Ovary (tissue), 9 donors: ENCODE results near the gene PLEKHA6. TPM values are rescaled to one million over a fixed set of nuclear protein-coding genes. Genes with fewer than 3 reads are reported as not detected.

Experiments used
- DNase-seq, 5 donors: peaks; one replicate each; pipeline ENCODE4 v3.0.0-alpha.2; 2019 to 2020
- H3K27ac ChIP-seq, 2 donors: fragments of 200-600 bp; one replicate each; pipeline versions ENCODE4 v1.5.1 to v1.8.0; 2019 to 2022
- H3K27me3 ChIP-seq: fragments of 200-600 bp; one replicate; pipeline ENCODE4 v1.8.0; 2022
- H3K36me3 ChIP-seq: fragments of 200-600 bp; sonication (generic); one replicate; pipeline ENCODE4 v1.5.1; 2019
- H3K4me1 ChIP-seq: one replicate; pipeline ENCODE4 v1.8.1; 2013; ENCODE audit warnings: mild to moderate bottlenecking, moderate library complexity; ENCODE audit not compliant: insufficient read depth
- H3K4me3 ChIP-seq: fragments of 200-600 bp; sonication (generic); one replicate; pipeline ENCODE4 v1.5.1; 2017
- H3K9me3 ChIP-seq, 2 donors: fragments of 200-600 bp in 1 of 2; sonication (generic) in 1 of 2; one replicate each; pipeline versions ENCODE4 v1.5.1 to v1.8.1; 2013 to 2019; ENCODE audit warnings: mild to moderate bottlenecking in 1 of 2, moderate library complexity in 1 of 2
- CTCF ChIP-seq, 3 donors: fragments of 450-650 bp in 2 of 3; fragments of 200-600 bp in 1 of 3; IDR thresholded peaks; one replicate each; pipeline versions ENCODE4 v1.5.1 to v1.8.0; 2016 to 2022; ENCODE audit warnings: antibody characterized with exemption in 3 of 3, mild to moderate bottlenecking in 1 of 3
- EP300 ChIP-seq: sonication (generic); formaldehyde crosslinking; IDR thresholded peaks from one replicate; pipeline ENCODE4 v1.6.1; 2017; ENCODE audit warnings: antibody characterized with exemption
- POLR2A ChIP-seq: fragments of 450-650 bp; IDR thresholded peaks from one replicate; pipeline ENCODE4 v1.6.1; 2017; ENCODE audit warnings: antibody characterized with exemption, mild to moderate bottlenecking, moderate library complexity
- WGBS, 3 donors: extraction: QIAGEN DNeasy Blood & Tissue Kit in 1 of 3; methylation state at CpG; one replicate each; pipeline versions ENCODE4 v1.1.5 to v1.1.7; 2013 to 2017; 5-methylcytosine and 5-hydroxymethylcytosine counted together
- intact Hi-C, 4 donors: fragments of 100-400 bp; cut with DNase I; formaldehyde crosslinking; loops; one replicate each; pipeline versions ENCODE4 v1.11.0 to v1.15.1; 2022 to 2023
- polyA plus RNA-seq, 2 donors: library from polyadenylated mRNA; stranded (reverse); fragments of 200-250 nt in 1 of 2; fragments of 350-450 nt in 1 of 2; fragmentation: Illumina TruSeq in 1 of 2; extraction: RNeasy Lipid Tissue Mini Kit (QIAGEN cat#74804) in 1 of 2; gene quantifications; one replicate each; pipeline ENCODE4 v1.2.3, GENCODE V29; 2013 to 2014
- total RNA-seq, 7 donors: library from RNA; depleted of rRNA in 2 of 7; stranded (reverse); fragments of >200 nt in 2 of 7; fragmentation: NEBNext Ultra II Directional in 3 of 7; extraction: Animal tissue kit (Norgen Biotek cat#: 25700) in 3 of 7; gene quantifications; one replicate each; pipeline versions ENCODE4 v1.1.0 to v1.2.4, GENCODE V29; 2016 to 2023
- donor health status: DM: no; HTN: no; CAD: no; lungs with moderate emphysema.
- donor health status: DM: no; HTN: no; CAD: no.
- donor health status: Bipolar disorder and iron deficiency.
- donor health status: DM: yes; HTN: yes; CAD: no.
- donor health status: DM: no; HTN: no; CAD: no.
- donor health status: DM: yes; HTN: yes; CAD: no.

Gene PLEKHA6
- total and polyA plus RNA-seq, 9 donors = 2.3 to 20.5 (median 6.6) TPM

DNA sequence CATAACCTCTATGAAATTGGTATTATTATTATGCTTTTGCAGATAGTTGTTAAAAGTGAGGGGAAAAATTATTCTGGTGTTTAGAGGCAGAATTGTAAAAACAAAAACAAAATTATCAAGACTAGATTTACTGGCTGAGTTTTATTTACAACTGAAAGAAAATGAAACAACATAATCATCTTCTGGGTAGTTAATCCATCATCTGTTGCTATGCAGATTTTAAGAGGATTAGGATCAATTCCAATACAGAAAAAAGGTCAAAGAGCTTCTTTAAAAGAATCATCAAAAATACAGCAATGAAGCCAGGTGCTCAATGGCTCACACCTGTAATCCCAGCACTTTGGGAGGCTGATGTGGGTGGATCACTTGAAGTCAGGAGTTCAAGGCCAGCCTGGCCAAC, 154.2 kb downstream of the PLEKHA6 start:
- no peak for DNase-seq
- H3K36me3 ChIP-seq = no peaks in the 10 kb centered on the region
- intact Hi-C loops = loop anchor here in 2 of 4 donors (5.0 kb wide), 2 partner anchors 43 to 343 kb away; partner anchors contain the start of gene SNRPE (in 1 of the 2)
- H3K9me3 ChIP-seq = no peaks in the 10 kb centered on the region
- peaks cover 1% of the 10 kb centered on the region for H3K4me1 ChIP-seq
- H3K27ac ChIP-seq = no peak overlapping the region
- no peak overlapping the region for H3K4me3 ChIP-seq
- H3K27me3 ChIP-seq = no peaks in the 10 kb centered on the region
- no peak for TF ChIP-seq CTCF (IDR thresholded peaks at IDR 0.05)
- TF ChIP-seq EP300 = no peak
- no peak for TF ChIP-seq POLR2A

- Histone ChIP-seq H3K4me1 (peaks cover 1% of the 10 kb centered on the region), H3K4me3 (no peak overlapping the region), H3K27me3 (no peaks in the 10 kb centered on the region), H3K9me3 (no peaks in the 10 kb centered on the region), H3K36me3 (no peaks in the 10 kb centered on the region), H3K27ac (no peak overlapping the region)
- WGBS, 3 donors = 86 to 99% (median 91%) methylated on average over 2 of the region's 2 CpGs
- TF ChIP-seq POLR2A (no peak), CTCF (IDR thresholded peaks at IDR 0.05) (no peak), EP300 (no peak)
- no peak for DNase-seq
- intact Hi-C loops = loop anchor here in 2 of 4 donors (5.0 kb wide), 2 partner anchors 43 to 343 kb away; partner anchors contain the start of gene SNRPE (in 1 of the 2)
Measured at GRCh38 chr1:204204944-204205343, 154.8 kb downstream of the PLEKHA6 start.

GRCh38 chr1:204203206-204203767, 156.4 kb downstream of the PLEKHA6 start:
- Histone ChIP-seq H3K27ac (no peak overlapping the region), H3K4me3 (no peak overlapping the region), H3K27me3 (no peaks in the 10 kb centered on the region), H3K4me1 (peaks cover 5% of the 10 kb centered on the region), H3K36me3 (no peaks in the 10 kb centered on the region), H3K9me3 (no peaks in the 10 kb centered on the region)
- WGBS, 3 donors = 79 to 87% (median 86%) methylated on average over 5 of the region's 5 CpGs
- intact Hi-C loops = no loop called here
- TF ChIP-seq CTCF (IDR thresholded peaks at IDR 0.05) = no peak
- TF ChIP-seq EP300 = no peak
- no peak for TF ChIP-seq POLR2A
- DNase-seq = no peak

DNA sequence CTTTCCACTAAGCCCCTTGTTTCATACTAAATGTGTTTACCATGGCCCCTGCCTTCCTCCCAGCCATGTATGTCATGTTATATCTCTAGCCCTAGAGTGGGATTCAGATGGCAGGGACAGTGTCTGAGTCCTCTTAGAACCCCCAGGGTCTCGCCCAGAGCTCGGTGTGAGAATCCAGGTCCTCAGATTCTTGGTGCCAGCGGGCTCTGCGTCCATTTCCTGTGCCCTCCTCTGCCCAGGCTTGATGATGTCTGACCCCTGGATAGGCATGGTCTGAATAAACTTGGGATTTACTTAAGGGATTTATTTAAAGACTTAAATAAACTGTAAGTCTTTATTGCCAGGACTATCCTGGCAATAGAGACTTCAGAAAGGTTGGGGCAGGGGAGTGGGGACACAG, 157.2 kb downstream of the PLEKHA6 start:
- H3K4me1 ChIP-seq = peaks cover 9% of the 10 kb centered on the region
- TF ChIP-seq POLR2A (no peak), CTCF (IDR thresholded peaks at IDR 0.05) (no peak), EP300 (no peak)
- intact Hi-C loops = no loop called here
- no peak overlapping the region for H3K4me3 ChIP-seq
- WGBS, 3 donors = 90 to 93% (median 91%) methylated on average over 4 of the region's 4 CpGs
- no peak for DNase-seq
- no peak overlapping the region for H3K27ac ChIP-seq
- no peaks in the 10 kb centered on the region for H3K9me3 ChIP-seq
- no peaks in the 10 kb centered on the region for H3K27me3 ChIP-seq
- H3K36me3 ChIP-seq = no peaks in the 10 kb centered on the region
